MM.1S (cell line): ENCODE results near the gene TBC1D32.

Source experiments
- DNase-seq: peaks from one replicate; pipeline ENCODE4 v3.0.0-alpha.2; 2015
- H2AFZ ChIP-seq: fragments of 300-600 bp; sonication (generic); 2 replicates; pipeline ENCODE4 v1.6.0; 2016; ENCODE audit warnings: antibody characterized with exemption, low read length
- H3F3A ChIP-seq: fragments of 300-600 bp; sonication (generic); 2 replicates; pipeline ENCODE4 v1.6.1; 2016; ENCODE audit warnings: mild to moderate bottlenecking, antibody characterized with exemption, low read length, moderate library complexity, mixed read lengths; ENCODE audit not compliant: insufficient read depth
- H3K27ac ChIP-seq: fragments of 300-600 bp; sonication (generic); 2 replicates; pipeline ENCODE4 v1.5.1; 2016; ENCODE audit warnings: mild to moderate bottlenecking, low read length
- H3K27me3 ChIP-seq: fragments of 300-600 bp; sonication (generic); replicated peaks from 2 replicates; pipeline ENCODE4 v1.6.0; 2016; ENCODE audit warnings: low read length; ENCODE audit not compliant: insufficient read depth
- H3K36me3 ChIP-seq: fragments of 300-600 bp; sonication (generic); replicated peaks from 2 replicates; pipeline ENCODE4 v1.6.1; 2016; ENCODE audit warnings: mild to moderate bottlenecking, low read length, mixed read lengths; ENCODE audit not compliant: insufficient read depth
- H3K4me1 ChIP-seq: fragments of 300-600 bp; sonication (generic); 2 replicates; pipeline ENCODE4 v1.6.1; 2016; ENCODE audit warnings: low read length, mixed read lengths
- H3K4me2 ChIP-seq: fragments of 300-600 bp; sonication (generic); 2 replicates; pipeline ENCODE4 v1.6.0; 2016; ENCODE audit warnings: low read depth, low read length
- H3K4me3 ChIP-seq: fragments of 300-600 bp; sonication (generic); 2 replicates; pipeline ENCODE4 v1.5.1; 2016; ENCODE audit warnings: low read length, mixed read lengths
- H3K79me2 ChIP-seq: fragments of 300-600 bp; sonication (generic); 2 replicates; pipeline ENCODE4 v1.6.1; 2016; ENCODE audit warnings: mixed run types, low read length, mixed read lengths
- H3K9ac ChIP-seq: fragments of 300-600 bp; sonication (generic); 2 replicates; pipeline ENCODE4 v1.6.1; 2016; ENCODE audit warnings: low read length, mixed read lengths
- H3K9me2 ChIP-seq: fragments of 300-600 bp; sonication (generic); replicated peaks from 2 replicates; pipeline ENCODE4 v1.6.1; 2016; ENCODE audit warnings: mild to moderate bottlenecking, low read length, mixed read lengths; ENCODE audit not compliant: insufficient read depth
- H3K9me3 ChIP-seq: fragments of 300-600 bp; sonication (generic); replicated peaks from 2 replicates; pipeline ENCODE4 v1.6.1; 2016; ENCODE audit warnings: mild to moderate bottlenecking, low read length, mixed read lengths; ENCODE audit not compliant: insufficient read depth
- H4K20me1 ChIP-seq: fragments of 300-600 bp; sonication (generic); 2 replicates; pipeline ENCODE4 v1.6.1; 2016; ENCODE audit warnings: mild to moderate bottlenecking, low read length, moderate library complexity, mixed read lengths; ENCODE audit not compliant: insufficient read depth
- EZH2 ChIP-seq: fragments of 300-600 bp; sonication (generic); optimal IDR thresholded peaks from 2 replicates; pipeline ENCODE3; 2017; ENCODE audit warnings: low read depth, mild to moderate bottlenecking, antibody characterized with exemption, low read length, mixed read lengths
- EZH2phosphoT487 ChIP-seq: fragments of 300-600 bp; sonication (generic); IDR thresholded peaks from 2 replicates; pipeline ENCODE4 v1.6.1; 2018; ENCODE audit warnings: antibody characterized with exemption, low read length
- TF ChIP-seq, protein P1 (sequence below): fragments of 300-600 bp; sonication (generic); IDR thresholded peaks from 2 replicates; pipeline ENCODE4 v1.5.1; 2016; ENCODE audit warnings: antibody characterized with exemption, low read length, mixed read lengths

TBC1D32 gene

DNA sequence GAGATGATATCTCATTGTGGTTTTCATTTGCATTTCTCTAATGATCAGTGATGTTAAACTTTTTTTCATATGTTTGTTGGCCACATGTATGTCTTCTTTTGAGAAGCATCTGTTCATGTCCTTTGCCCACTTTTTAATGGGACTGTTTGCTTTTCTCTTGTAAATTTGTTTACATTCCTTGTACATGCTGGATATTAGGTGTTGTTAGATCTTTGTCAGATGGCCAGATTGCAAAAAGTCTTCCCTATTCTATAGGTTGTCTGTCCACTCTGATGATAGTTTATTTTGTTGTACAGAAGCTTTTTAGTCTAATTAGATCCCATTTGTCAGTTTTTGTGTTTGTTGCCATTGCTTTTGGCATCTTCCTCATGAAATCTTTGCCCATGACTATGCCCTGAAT is 172.4 kb downstream of the TBC1D32 start:
- Histone ChIP-seq H3F3A (no peaks in the 10 kb centered on the region), H2AFZ (no peak overlapping the region), H3K27me3 (no peaks in the 10 kb centered on the region), H3K4me3 (no peak overlapping the region), H3K9me2 (no peaks in the 10 kb centered on the region), H3K9me3 (no peaks in the 10 kb centered on the region), H3K9ac (no peak overlapping the region), H3K36me3 (no peaks in the 10 kb centered on the region), H4K20me1 (no peaks in the 10 kb centered on the region), H3K79me2 (no peaks in the 10 kb centered on the region), H3K4me2 (no peak overlapping the region), H3K27ac (no peak overlapping the region), H3K4me1 (no peaks in the 10 kb centered on the region)
- TF ChIP-seq, protein P1, sequence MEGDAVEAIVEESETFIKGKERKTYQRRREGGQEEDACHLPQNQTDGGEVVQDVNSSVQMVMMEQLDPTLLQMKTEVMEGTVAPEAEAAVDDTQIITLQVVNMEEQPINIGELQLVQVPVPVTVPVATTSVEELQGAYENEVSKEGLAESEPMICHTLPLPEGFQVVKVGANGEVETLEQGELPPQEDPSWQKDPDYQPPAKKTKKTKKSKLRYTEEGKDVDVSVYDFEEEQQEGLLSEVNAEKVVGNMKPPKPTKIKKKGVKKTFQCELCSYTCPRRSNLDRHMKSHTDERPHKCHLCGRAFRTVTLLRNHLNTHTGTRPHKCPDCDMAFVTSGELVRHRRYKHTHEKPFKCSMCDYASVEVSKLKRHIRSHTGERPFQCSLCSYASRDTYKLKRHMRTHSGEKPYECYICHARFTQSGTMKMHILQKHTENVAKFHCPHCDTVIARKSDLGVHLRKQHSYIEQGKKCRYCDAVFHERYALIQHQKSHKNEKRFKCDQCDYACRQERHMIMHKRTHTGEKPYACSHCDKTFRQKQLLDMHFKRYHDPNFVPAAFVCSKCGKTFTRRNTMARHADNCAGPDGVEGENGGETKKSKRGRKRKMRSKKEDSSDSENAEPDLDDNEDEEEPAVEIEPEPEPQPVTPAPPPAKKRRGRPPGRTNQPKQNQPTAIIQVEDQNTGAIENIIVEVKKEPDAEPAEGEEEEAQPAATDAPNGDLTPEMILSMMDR, result no peak
- TF ChIP-seq EZH2, result no peak
- no peak for TF ChIP-seq EZH2phosphoT487
- no peak for DNase-seq

DNA sequence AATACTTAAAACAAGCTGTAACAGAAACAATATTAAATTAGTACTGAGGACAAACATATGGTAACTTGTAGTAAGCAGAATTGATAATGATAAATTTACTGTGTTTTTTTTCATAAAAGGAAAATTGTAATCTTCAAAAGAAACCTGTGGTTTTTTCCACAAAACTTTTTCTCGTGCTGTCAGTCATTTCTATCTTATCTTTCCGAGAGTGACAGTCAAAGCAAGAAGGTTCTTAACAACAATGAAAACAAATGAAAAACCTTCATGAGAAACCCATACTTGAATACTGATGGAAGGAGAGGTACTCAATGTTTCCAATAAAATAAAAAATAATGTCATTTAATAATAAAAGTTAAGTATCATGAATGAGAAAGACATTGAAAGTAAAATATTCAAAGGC is 174.0 kb downstream of the TBC1D32 start:
- DNase-seq, result no peak
- Histone ChIP-seq H3K9me3 (no peaks in the 10 kb centered on the region), H2AFZ (no peak overlapping the region), H3K4me1 (no peaks in the 10 kb centered on the region), H3K36me3 (no peaks in the 10 kb centered on the region), H4K20me1 (no peaks in the 10 kb centered on the region), H3K4me2 (no peak overlapping the region), H3K27me3 (no peaks in the 10 kb centered on the region), H3K9ac (no peak overlapping the region), H3F3A (no peaks in the 10 kb centered on the region), H3K9me2 (no peaks in the 10 kb centered on the region), H3K79me2 (no peaks in the 10 kb centered on the region), H3K27ac (no peak overlapping the region), H3K4me3 (no peak overlapping the region)
- TF ChIP-seq EZH2 (no peak), EZH2phosphoT487 (no peak)
- TF ChIP-seq, protein P1, result no peak

DNA sequence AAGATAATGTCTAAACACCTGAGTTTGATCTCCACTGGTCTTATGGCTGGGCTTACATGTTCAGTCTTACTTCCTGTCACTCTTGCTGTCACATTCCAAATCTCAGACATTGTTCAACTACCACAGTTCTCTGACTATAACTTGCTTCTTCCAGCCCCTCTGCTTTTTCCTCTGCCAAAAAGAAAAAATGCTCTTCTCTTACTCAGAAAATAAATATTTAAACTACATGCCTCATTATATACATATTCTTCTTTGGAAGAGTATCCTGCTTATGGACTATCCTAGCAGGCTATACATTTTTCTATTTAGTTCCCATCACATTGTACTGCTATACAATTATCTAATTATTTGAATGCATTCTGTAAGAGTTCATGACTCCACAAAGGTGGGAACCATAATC is 175.4 kb downstream of the TBC1D32 start:
- Histone ChIP-seq H3K4me3 (no peak overlapping the region), H3K9me3 (no peaks in the 10 kb centered on the region), H2AFZ (no peak overlapping the region), H3K27ac (no peak overlapping the region), H3K79me2 (no peaks in the 10 kb centered on the region), H3K9me2 (no peaks in the 10 kb centered on the region), H3K4me1 (no peaks in the 10 kb centered on the region), H3K27me3 (no peaks in the 10 kb centered on the region), H4K20me1 (no peaks in the 10 kb centered on the region), H3F3A (no peaks in the 10 kb centered on the region), H3K9ac (no peak overlapping the region), H3K4me2 (no peak overlapping the region), H3K36me3 (no peaks in the 10 kb centered on the region)
- DNase-seq, result no peak
- no peak for TF ChIP-seq EZH2
- no peak for TF ChIP-seq EZH2phosphoT487
- TF ChIP-seq, protein P1, result no peak
